ENCODE results near the gene CCDC68. TPM values are rescaled to one million over a fixed set of nuclear protein-coding genes. Genes with fewer than 3 reads are reported as not detected.

CCDC68 gene
- total RNA-seq, 1 experiment from 2014 or later, result 6.9 TPM

- H3K27ac Mint-ChIP-seq (ENCODE audit: unreplicated experiment), result no peak overlapping the region
Measured at GRCh38 chr18:54981076-54981475, 21.8 kb upstream of the CCDC68 start.

GRCh38 chr18:54975598-54975997, 16.3 kb upstream of the CCDC68 start:
- POLR2A ChIA-PET, result no interaction called here
- Mint-ChIP-seq H3K36me3 (ENCODE audit: insufficient read depth, unreplicated experiment) (no peaks in the 10 kb centered on the region), H3K27me3 (ENCODE audit: insufficient read depth, unreplicated experiment) (no peaks in the 10 kb centered on the region), H3K9me3 (ENCODE audit: unreplicated experiment) (peaks cover 13% of the 10 kb centered on the region), H3K27ac (ENCODE audit: unreplicated experiment) (no peak overlapping the region), H3K4me1 (ENCODE audit: low read depth, unreplicated experiment) (no peaks in the 10 kb centered on the region), H3K4me3 (ENCODE audit: unreplicated experiment) (no peak overlapping the region)
- no TSS peak for BruUV-seq (replicated peaks)
- no peaks in the 10 kb centered on the region for H3K9me3 ChIP-seq
- DNase-seq, result no peak
- no peaks in the 10 kb centered on the region for H3K36me3 ChIP-seq (ENCODE audit: control insufficient read depth, insufficient read depth, low read length)
- H3K27me3 ChIP-seq (replicated peaks; ENCODE audit: control insufficient read depth, insufficient read depth, low read length), result no peaks in the 10 kb centered on the region
- H3K4me3 ChIP-seq (ENCODE audit: low read depth, low read length), result no peak overlapping the region
- intact Hi-C loops (cut with micrococcal nuclease; ENCODE audit: unreplicated experiment), result no loop called here
- CTCF ChIA-PET, result no interaction called here
- no peaks in the 10 kb centered on the region for H3K4me1 ChIP-seq
- TF ChIP-seq CTCF (IDR thresholded peaks at IDR 0.05; ENCODE audit: insufficient read depth in 1 of 2, low read depth in 1 of 2, low read length in 1 of 2, severe bottlenecking in 1 of 2, unreplicated experiment in 1 of 2), result no peak

More at GRCh38 chr18:54981076-54981475, 21.8 kb upstream of the CCDC68 start:
- POLR2A ChIA-PET, result no interaction called here
- intact Hi-C loops (cut with micrococcal nuclease; ENCODE audit: unreplicated experiment), result loop anchor here (5.0 kb wide), 1 partner anchor 64 kb away; no protein-coding TSS in a partner anchor
- no peaks in the 10 kb centered on the region for H3K36me3 ChIP-seq (ENCODE audit: control insufficient read depth, insufficient read depth, low read length)
- no peaks in the 10 kb centered on the region for H3K27me3 ChIP-seq (replicated peaks; ENCODE audit: control insufficient read depth, insufficient read depth, low read length)
- no peaks in the 10 kb centered on the region for H3K4me1 ChIP-seq
- no peak overlapping the region for H3K4me3 ChIP-seq (ENCODE audit: low read depth, low read length)
- no peaks in the 10 kb centered on the region for H3K9me3 ChIP-seq
- CTCF ChIA-PET, result no interaction called here
- Mint-ChIP-seq H3K36me3 (ENCODE audit: insufficient read depth, unreplicated experiment) (no peaks in the 10 kb centered on the region), H3K4me3 (ENCODE audit: unreplicated experiment) (no peak overlapping the region), H3K9me3 (ENCODE audit: unreplicated experiment) (no peaks in the 10 kb centered on the region), H3K27me3 (ENCODE audit: insufficient read depth, unreplicated experiment) (no peaks in the 10 kb centered on the region), H3K4me1 (ENCODE audit: low read depth, unreplicated experiment) (no peaks in the 10 kb centered on the region)
- TF ChIP-seq CTCF (IDR thresholded peaks at IDR 0.05; ENCODE audit: insufficient read depth in 1 of 2, low read depth in 1 of 2, low read length in 1 of 2, severe bottlenecking in 1 of 2, unreplicated experiment in 1 of 2), result no peak
- no TSS peak for BruUV-seq (replicated peaks)
- no peak for DNase-seq

- H3K4me1 Mint-ChIP-seq (ENCODE audit: low read depth, unreplicated experiment), result no peaks in the 10 kb centered on the region
- TF ChIP-seq CTCF (IDR thresholded peaks at IDR 0.05; ENCODE audit: insufficient read depth in 1 of 2, low read depth in 1 of 2, low read length in 1 of 2, severe bottlenecking in 1 of 2, unreplicated experiment in 1 of 2), result no peak
- H3K9me3 ChIP-seq, result no peaks in the 10 kb centered on the region
- intact Hi-C loops (cut with micrococcal nuclease; ENCODE audit: unreplicated experiment), result no loop called here
- H3K4me3 ChIP-seq (ENCODE audit: low read depth, low read length), result no peak overlapping the region
- no TSS peak for BruUV-seq (replicated peaks)
- no peak overlapping the region for H3K27ac Mint-ChIP-seq (ENCODE audit: unreplicated experiment)
- H3K27me3 Mint-ChIP-seq (ENCODE audit: insufficient read depth, unreplicated experiment), result no peaks in the 10 kb centered on the region
- DNase-seq, result no peak
- CTCF ChIA-PET, result no interaction called here
- H3K9me3 Mint-ChIP-seq (ENCODE audit: unreplicated experiment), result peaks cover 13% of the 10 kb centered on the region
- POLR2A ChIA-PET, result no interaction called here
- no peak overlapping the region for H3K4me3 Mint-ChIP-seq (ENCODE audit: unreplicated experiment)
- H3K4me1 ChIP-seq, result no peaks in the 10 kb centered on the region
- H3K27me3 ChIP-seq (replicated peaks; ENCODE audit: control insufficient read depth, insufficient read depth, low read length), result no peaks in the 10 kb centered on the region
- H3K36me3 ChIP-seq (ENCODE audit: control insufficient read depth, insufficient read depth, low read length), result no peaks in the 10 kb centered on the region
- no peaks in the 10 kb centered on the region for H3K36me3 Mint-ChIP-seq (ENCODE audit: insufficient read depth, unreplicated experiment)
Measured at GRCh38 chr18:54973046-54973445, 13.8 kb upstream of the CCDC68 start.

All from Caco-2 (cell line).